Stimulated activated CD4-positive, alpha-beta T cell treated with anti-CD3 and anti-CD28 coated beads, TNF-alpha, amount 100 ng/mL, for 4 hours (primary cell): ENCODE data around the gene UBE2E2.

Experiments used
- DNase-seq, 3 experiments: peaks; one replicate each; pipeline ENCODE4 v3.0.0-alpha.2; 2020; ENCODE audit warnings: low read depth in 3 of 3

UBE2E2 gene

GRCh38 chr3:23440416-23441294, 237.5 kb downstream of the UBE2E2 start:
- no peak for DNase-seq

- DNase-seq = no peak
Observed at GRCh38 chr3:23442598-23443383, 239.7 kb downstream of the UBE2E2 start.

GRCh38 chr3:23444386-23444785, 241.3 kb downstream of the UBE2E2 start:
- no peak for DNase-seq

- no peak for DNase-seq
Observed at GRCh38 chr3:23446301-23446700, 243.2 kb downstream of the UBE2E2 start.

- no peak for DNase-seq
Observed at GRCh38 chr3:23448998-23449537, 245.9 kb downstream of the UBE2E2 start.

GRCh38 chr3:23450051-23450450, 246.9 kb downstream of the UBE2E2 start:
- no peak for DNase-seq

GRCh38 chr3:23450806-23451205, 247.7 kb downstream of the UBE2E2 start:
- no peak for DNase-seq

- DNase-seq = no peak
Observed at GRCh38 chr3:23452408-23452807, 249.3 kb downstream of the UBE2E2 start.

- DNase-seq = no peak
Observed at GRCh38 chr3:23455084-23455483, 252.0 kb downstream of the UBE2E2 start.

GRCh38 chr3:23455775-23456174, 252.6 kb downstream of the UBE2E2 start:
- no peak for DNase-seq

- no peak for DNase-seq
Observed at GRCh38 chr3:23457697-23458096, 254.6 kb downstream of the UBE2E2 start.

- DNase-seq = no peak
Observed at GRCh38 chr3:23459465-23459864, 256.3 kb downstream of the UBE2E2 start.

- DNase-seq = no peak
Observed at GRCh38 chr3:23459889-23460546, 256.9 kb downstream of the UBE2E2 start.

GRCh38 chr3:23461069-23461468, 257.9 kb downstream of the UBE2E2 start:
- DNase-seq = no peak

GRCh38 chr3:23463791-23464190, 260.7 kb downstream of the UBE2E2 start:
- DNase-seq = no peak

GRCh38 chr3:23465569-23465968, 262.4 kb downstream of the UBE2E2 start:
- no peak for DNase-seq

GRCh38 chr3:23468203-23468602, 265.1 kb downstream of the UBE2E2 start:
- DNase-seq = no peak

- no peak for DNase-seq
Observed at GRCh38 chr3:23474580-23475357, 271.6 kb downstream of the UBE2E2 start.

- no peak for DNase-seq
Observed at GRCh38 chr3:23475446-23475845, 272.3 kb downstream of the UBE2E2 start.

GRCh38 chr3:23479026-23479425, 275.9 kb downstream of the UBE2E2 start:
- DNase-seq = no peak

GRCh38 chr3:23479615-23480328, 276.6 kb downstream of the UBE2E2 start:
- no peak for DNase-seq
